Liver (tissue), 9 donors: ENCODE results near the gene METRN. TPM values are rescaled to one million over a fixed set of nuclear protein-coding genes. Genes with fewer than 3 reads are reported as not detected.
A peak's percentile ranks its signal among the peaks of the same experiment; 100 is the strongest.

ENCODE experiments used
- DNase-seq: peaks from one replicate; pipeline ENCODE4 v3.0.0-alpha.2; 2017; ENCODE audit warnings: low spot score
- H3K27ac ChIP-seq, 2 donors: one replicate each; pipeline ENCODE4 v1.7.0; 2013; ENCODE audit warnings: inconsistent platforms in 2 of 2, low read length in 2 of 2, control low read depth in 1 of 2, low read depth in 1 of 2, mild to moderate bottlenecking in 1 of 2
- H3K27me3 ChIP-seq, 4 donors: one replicate each; pipeline versions ENCODE4 v1.6.1 to v1.7.0; 2013; ENCODE audit warnings: low read length in 3 of 4, inconsistent platforms in 1 of 4, mild to moderate bottlenecking in 1 of 4, moderate library complexity in 1 of 4; ENCODE audit not compliant: control insufficient read depth in 4 of 4, insufficient read depth in 4 of 4
- H3K36me3 ChIP-seq, 4 donors: one replicate each; pipeline versions ENCODE4 v1.6.1 to v1.7.0; 2013; ENCODE audit warnings: low read length in 3 of 4, mild to moderate bottlenecking in 3 of 4, low read depth in 1 of 4, moderate library complexity in 1 of 4; ENCODE audit not compliant: control insufficient read depth in 4 of 4, insufficient read depth in 3 of 4
- H3K4me1 ChIP-seq, 4 donors: one replicate each; pipeline versions ENCODE4 v1.6.1 to v1.7.0; 2013; ENCODE audit warnings: low read length in 3 of 4, mild to moderate bottlenecking in 3 of 4, moderate library complexity in 1 of 4; ENCODE audit not compliant: control insufficient read depth in 4 of 4, insufficient read depth in 4 of 4
- H3K4me3 ChIP-seq, 3 donors: one replicate each; pipeline versions ENCODE4 v1.6.1 to v1.7.0; 2013; ENCODE audit warnings: low read length in 3 of 3, control low read depth in 1 of 3, low read depth in 1 of 3, mild to moderate bottlenecking in 1 of 3
- H3K9ac ChIP-seq, 2 donors: one replicate each; pipeline ENCODE4 v1.7.0; 2013; ENCODE audit warnings: low read length in 2 of 2, mild to moderate bottlenecking in 2 of 2, moderate library complexity in 2 of 2, control low read depth in 1 of 2, low read depth in 1 of 2
- H3K9me3 ChIP-seq, 4 donors: one replicate each; pipeline versions ENCODE4 v1.6.1 to v1.7.0; 2013; ENCODE audit warnings: low read length in 3 of 4; ENCODE audit not compliant: control insufficient read depth in 4 of 4
- CTCF ChIP-seq: fragments of 150-350 bp; IDR thresholded peaks from 2 replicates; pipeline ENCODE4 v1.5.1; 2017; ENCODE audit warnings: improper control_type of control experiment, low read depth, low read length; ENCODE audit not compliant: missing input control
- EGR1 ChIP-seq, 2 donors: IDR thresholded peaks; 2 replicates each; pipeline ENCODE4 v1.6.1; 2016 to 2018; ENCODE audit warnings: antibody characterized with exemption in 2 of 2, low read depth in 2 of 2
- FOXA1 ChIP-seq: IDR thresholded peaks from 2 replicates; pipeline ENCODE4 v1.6.1; 2016; ENCODE audit warnings: antibody characterized with exemption
- GABPA ChIP-seq, 2 donors: IDR thresholded peaks in 1 of 2; conservative IDR thresholded peaks in 1 of 2; 2 replicates each; pipeline ENCODE4 v1.6.1; 2016; ENCODE audit warnings: antibody characterized with exemption in 2 of 2, mild to moderate bottlenecking in 1 of 2, moderate library complexity in 1 of 2
- HNF4A ChIP-seq, 2 donors: conservative IDR thresholded peaks; 2 replicates each; pipeline ENCODE4 v1.6.1; 2016; ENCODE audit warnings: antibody characterized with exemption in 2 of 2, mild to moderate bottlenecking in 2 of 2
- HNF4G ChIP-seq: IDR thresholded peaks from 2 replicates; pipeline ENCODE4 v1.6.1; 2016; ENCODE audit warnings: antibody characterized with exemption
- JUND ChIP-seq, 2 donors: IDR thresholded peaks; 2 replicates each; pipeline ENCODE4 v1.6.1; 2016; ENCODE audit warnings: antibody characterized with exemption in 2 of 2
- MAX ChIP-seq: IDR thresholded peaks from 2 replicates; pipeline ENCODE4 v1.6.1; 2016; ENCODE audit warnings: antibody characterized with exemption
- NR2F2 ChIP-seq: IDR thresholded peaks from 2 replicates; pipeline ENCODE4 v1.6.1; 2016; ENCODE audit warnings: antibody characterized with exemption
- RAD21 ChIP-seq, 2 donors: IDR thresholded peaks; 2 replicates each; pipeline ENCODE4 v1.6.1; 2016; ENCODE audit warnings: antibody characterized with exemption in 2 of 2, mild to moderate bottlenecking in 2 of 2
- REST ChIP-seq: IDR thresholded peaks from 2 replicates; pipeline ENCODE4 v1.6.1; 2016; ENCODE audit warnings: antibody characterized with exemption, mild to moderate bottlenecking
- RXRA ChIP-seq, 2 donors: IDR thresholded peaks; 2 replicates each; pipeline ENCODE4 v1.6.1; 2017 to 2018; ENCODE audit warnings: antibody characterized with exemption in 2 of 2, mild to moderate bottlenecking in 1 of 2
- SP1 ChIP-seq: IDR thresholded peaks from 2 replicates; pipeline ENCODE4 v1.6.1; 2018; ENCODE audit warnings: antibody characterized with exemption, mild to moderate bottlenecking
- TAF1 ChIP-seq: conservative IDR thresholded peaks from 2 replicates; pipeline ENCODE4 v1.6.1; 2016; ENCODE audit warnings: antibody characterized with exemption, mild to moderate bottlenecking
- YY1 ChIP-seq: IDR thresholded peaks from 2 replicates; pipeline ENCODE4 v1.6.1; 2016; ENCODE audit warnings: antibody characterized with exemption, mild to moderate bottlenecking
- ZBTB33 ChIP-seq: IDR thresholded peaks from 2 replicates; pipeline ENCODE4 v1.6.1; 2016; ENCODE audit warnings: antibody characterized with exemption
- WGBS: extraction: QIAGEN DNeasy Blood & Tissue Kit; methylation state at CpG from one replicate; pipeline ENCODE4 v1.1.7; 2013; 5-methylcytosine and 5-hydroxymethylcytosine counted together
- polyA plus RNA-seq, 2 donors: library from polyadenylated mRNA; stranded (reverse) in 1 of 2; unstranded in 1 of 2; fragments of 200-250 nt in 1 of 2; fragments of >200 nt in 1 of 2; fragmentation: Nextera tagmentation in 1 of 2; extraction: Ambion mirVana in 1 of 2; gene quantifications; one replicate each; pipeline versions ENCODE4 v1.2.1 to v1.2.3, GENCODE V29; 2013 to 2015
- total RNA-seq, 2 donors: library from RNA; depleted of rRNA; stranded (reverse); fragments of >200 nt; gene quantifications; one replicate each; pipeline ENCODE4 v1.2.3, GENCODE V29; 2014
- donor health status: healthy.
- donor health status: healthy.
- donor health status: healthy.
- donor health status: healthy.
- donor health status: healthy.

METRN gene
- total and polyA plus RNA-seq, 4 donors: 4.6 to 22.9 (median 7.1) TPM

- TF ChIP-seq HNF4A (conservative IDR thresholded peaks at IDR 0.05): no peak
These were observed 36.6 kb upstream of the METRN start (continued) for GRCh38 chr16:678209-678857.

GRCh38 chr16:678858-679813 is 35.8 kb upstream of the METRN start:
- Histone ChIP-seq H3K36me3 (peaks cover 8 to 14% (median 12%) of the 10 kb centered on the region in 4 donors), H3K4me3 (peak overlapping the region in 2 of 3 donors; percentile 36 to 52), H3K9ac (peak overlapping the region in 1 of 2 donors; percentile 26), H3K27me3 (no peaks in the 10 kb centered on the region), H3K27ac (peak overlapping the region; percentile 68 to 72), H3K9me3 (no peaks in the 10 kb centered on the region), H3K4me1 (peaks cover 24 to 61% (median 44%) of the 10 kb centered on the region in 4 donors)
- TF ChIP-seq MAX (no peak), CTCF (no peak), HNF4A (conservative IDR thresholded peaks at IDR 0.05) (no peak), TAF1 (no peak), YY1 (no peak), SP1 (no peak), EGR1 (IDR thresholded peaks at IDR 0.05; ENCODE audit: low read depth in 2 of 2) (no peak), GABPA (IDR thresholded peaks at IDR 0.05 in 1 of 2, conservative IDR thresholded peaks at IDR 0.05 in 1 of 2) (no peak), REST (no peak), JUND (IDR thresholded peaks at IDR 0.05) (no peak), HNF4G (no peak), RXRA (IDR thresholded peaks at IDR 0.05) (no peak), ZBTB33 (no peak), NR2F2 (no peak), FOXA1 (no peak), RAD21 (IDR thresholded peaks at IDR 0.05) (no peak)
- 32% methylated on average over 52 of the region's 52 CpGs for WGBS
- DNase-seq: peak; percentile 71
